Measurements from ENCODE around the gene ABCC1. TPM values are rescaled to one million over a fixed set of nuclear protein-coding genes. Genes with fewer than 3 reads are reported as not detected.

ABCC1 gene
- total RNA-seq, 2 experiments from 2014 or later, result 42.9 to 44.8 TPM

GRCh38 chr16:16116841-16117240, 167.4 kb downstream of the ABCC1 start:
- Histone ChIP-seq H3K4me3 (ENCODE audit: low read length) (no peak overlapping the region), H3K9me3 (ENCODE audit: control insufficient read depth in 1 of 2, insufficient read depth in 1 of 2, low read length in 2 of 2) (peaks cover 19 to 32% of the 10 kb centered on the region in 2 experiments), H3K4me1 (ENCODE audit: insufficient read depth, low read length) (peaks cover 8% of the 10 kb centered on the region), H3K27ac (ENCODE audit: low read depth in 1 of 2, low read length in 2 of 2) (no peak overlapping the region), H3K36me3 (ENCODE audit: insufficient read depth, low read length) (peaks cover 77% of the 10 kb centered on the region), H3K27me3 (ENCODE audit: control insufficient read depth in 1 of 2, insufficient read depth in 2 of 2, low read length in 2 of 2) (no peaks in the 10 kb centered on the region)
- Mint-ChIP-seq H3K27ac (no peak overlapping the region), H3K4me3 (no peak overlapping the region), H3K9me3 (no peaks in the 10 kb centered on the region), H3K4me1 (ENCODE audit: low read depth) (no peaks in the 10 kb centered on the region), H3K27me3 (no peaks in the 10 kb centered on the region), H3K36me3 (ENCODE audit: low read depth) (peaks cover 100% of the 10 kb centered on the region)
- TF ChIP-seq CTCF (IDR thresholded peaks at IDR 0.05), result no peak
- CTCF ChIA-PET, result no interaction called here
- DNase-seq (no peak), ATAC-seq (ENCODE audit: poor library complexity) (no peak)
- intact Hi-C loops (cut with DNase I, micrococcal nuclease), result no loop called here
- POLR2A ChIA-PET, result no interaction called here

GRCh38 chr16:16118337-16118736, 168.9 kb downstream of the ABCC1 start:
- no peak overlapping the region for H3K27ac Mint-ChIP-seq
- no peak overlapping the region for H3K4me3 ChIP-seq (ENCODE audit: low read length)
- no peaks in the 10 kb centered on the region for H3K27me3 Mint-ChIP-seq
- intact Hi-C loops (cut with DNase I, micrococcal nuclease), result no loop called here
- peaks cover 100% of the 10 kb centered on the region for H3K36me3 Mint-ChIP-seq (ENCODE audit: low read depth)
- H3K4me1 ChIP-seq (ENCODE audit: insufficient read depth, low read length), result peaks cover 8% of the 10 kb centered on the region
- peaks cover 19 to 32% of the 10 kb centered on the region in 2 experiments for H3K9me3 ChIP-seq (ENCODE audit: control insufficient read depth in 1 of 2, insufficient read depth in 1 of 2, low read length in 2 of 2)
- no peak overlapping the region for H3K27ac ChIP-seq (ENCODE audit: low read depth in 1 of 2, low read length in 2 of 2)
- H3K27me3 ChIP-seq (ENCODE audit: control insufficient read depth in 1 of 2, insufficient read depth in 2 of 2, low read length in 2 of 2), result no peaks in the 10 kb centered on the region
- DNase-seq (no peak), ATAC-seq (ENCODE audit: poor library complexity) (no peak)
- peaks cover 76% of the 10 kb centered on the region for H3K36me3 ChIP-seq (ENCODE audit: insufficient read depth, low read length)
- no peaks in the 10 kb centered on the region for H3K4me1 Mint-ChIP-seq (ENCODE audit: low read depth)
- ChIA-PET POLR2A (no interaction called here), CTCF (no interaction called here)
- no peak overlapping the region for H3K4me3 Mint-ChIP-seq
- H3K9me3 Mint-ChIP-seq, result no peaks in the 10 kb centered on the region
- TF ChIP-seq CTCF (IDR thresholded peaks at IDR 0.05), result no peak

GRCh38 chr16:16120044-16120381, 170.6 kb downstream of the ABCC1 start:
- POLR2A ChIA-PET, result no interaction called here
- CTCF ChIA-PET, result no interaction called here
- peaks cover 26 to 39% of the 10 kb centered on the region in 2 experiments for H3K9me3 ChIP-seq (ENCODE audit: control insufficient read depth in 1 of 2, insufficient read depth in 1 of 2, low read length in 2 of 2)
- ATAC-seq (ENCODE audit: poor library complexity), result no peak
- no peak overlapping the region for H3K4me3 Mint-ChIP-seq
- no peak for TF ChIP-seq CTCF (IDR thresholded peaks at IDR 0.05)
- H3K4me3 ChIP-seq (ENCODE audit: low read length), result no peak overlapping the region
- no peaks in the 10 kb centered on the region for H3K27me3 Mint-ChIP-seq
- H3K4me1 Mint-ChIP-seq (ENCODE audit: low read depth), result no peaks in the 10 kb centered on the region
- DNase-seq, result peak in 1 of 14 experiments; percentile 8
- no peaks in the 10 kb centered on the region for H3K27me3 ChIP-seq (ENCODE audit: control insufficient read depth in 1 of 2, insufficient read depth in 2 of 2, low read length in 2 of 2)
- no peak overlapping the region for H3K27ac Mint-ChIP-seq
- H3K4me1 ChIP-seq (ENCODE audit: insufficient read depth, low read length), result peaks cover 8% of the 10 kb centered on the region
- H3K27ac ChIP-seq (ENCODE audit: low read depth in 1 of 2, low read length in 2 of 2), result no peak overlapping the region
- intact Hi-C loops (cut with DNase I, micrococcal nuclease), result no loop called here
- H3K36me3 Mint-ChIP-seq (ENCODE audit: low read depth), result peaks cover 100% of the 10 kb centered on the region
- peaks cover 4% of the 10 kb centered on the region for H3K9me3 Mint-ChIP-seq
- peaks cover 78% of the 10 kb centered on the region for H3K36me3 ChIP-seq (ENCODE audit: insufficient read depth, low read length)

Data from CD4-positive, alpha-beta T cell (primary cell).